Measurements from ENCODE around the gene GIGYF1. TPM values are rescaled to one million over a fixed set of nuclear protein-coding genes. Genes with fewer than 3 reads are reported as not detected.
"Not testable (repeated sequence)": the region's sequence is repeated elsewhere in the genome, so short reads cannot be mapped to it uniquely, and the experiment has no call there.

Gene GIGYF1
- total and polyA plus RNA-seq, 9 donors = 7.0 to 93.0 (median 56.1) TPM

GRCh38 chr7:100708395-100708794 is 14.3 kb upstream of the GIGYF1 start:
- H3K9me3 ChIP-seq = no peaks in the 10 kb centered on the region
- no peaks in the 10 kb centered on the region for H3K36me3 ChIP-seq
- intact Hi-C loops (cut with DNase I) = loop anchor here in 3 of 4 donors (5.0 to 10.0 kb wide), 4 partner anchors 54 to 156 kb away; partner anchors contain the start of genes SLC12A9 (in 2 of the 3), ACTL6B (in 1 of the 3) and TRIP6 (in 1 of the 3)
- H3K27me3 ChIP-seq = no peaks in the 10 kb centered on the region
- DNase-seq = no peak
- TF ChIP-seq EP300 (IDR thresholded peaks at IDR 0.05) (no peak), POLR2A (IDR thresholded peaks at IDR 0.05) (no peak), CTCF (IDR thresholded peaks at IDR 0.05) (no peak)
- peaks cover 7% of the 10 kb centered on the region for H3K4me1 ChIP-seq (ENCODE audit: insufficient read depth)
- 45 to 51% (median 50%) methylated on average over 6 of the region's 6 CpGs for WGBS, 3 donors
- no peak overlapping the region for H3K27ac ChIP-seq
- no peak overlapping the region for H3K4me3 ChIP-seq

GRCh38 chr7:100706672-100707311 is 12.7 kb upstream of the GIGYF1 start:
- 16 to 23% (median 17%) methylated on average over 34 of the region's 34 CpGs for WGBS, 3 donors
- Histone ChIP-seq H3K27ac (peak overlapping the region in 1 of 2 donors; percentile 91), H3K27me3 (no peaks in the 10 kb centered on the region), H3K9me3 (no peaks in the 10 kb centered on the region), H3K4me1 (ENCODE audit: insufficient read depth) (peaks cover 7% of the 10 kb centered on the region), H3K36me3 (no peaks in the 10 kb centered on the region), H3K4me3 (peak overlapping the region; percentile 85)
- TF ChIP-seq POLR2A (IDR thresholded peaks at IDR 0.05) (no peak), CTCF (IDR thresholded peaks at IDR 0.05) (no peak), EP300 (IDR thresholded peaks at IDR 0.05) (no peak)
- intact Hi-C loops (cut with DNase I) = loop anchor here in 3 of 4 donors (5.0 to 10.0 kb wide), 4 partner anchors 52 to 158 kb away; partner anchors contain the start of genes SLC12A9 (in 2 of the 3), ACTL6B (in 1 of the 3) and TRIP6 (in 1 of the 3)
- peak in 4 of 5 donors; percentile 31 to 69 (median 66) for DNase-seq

- no peak for TF ChIP-seq CTCF (IDR thresholded peaks at IDR 0.05)
- no peak for TF ChIP-seq EP300 (IDR thresholded peaks at IDR 0.05)
- peak; percentile 38 for TF ChIP-seq POLR2A (IDR thresholded peaks at IDR 0.05)
- peak within 1 kb of the TSS; percentile 83 to 91 for H3K27ac ChIP-seq
- no peaks in the 10 kb centered on the region for H3K27me3 ChIP-seq
- 0 to 1% (median 0%) methylated on average over 77 to 86 of the region's 86 CpGs for WGBS, 3 donors
- no peaks in the 10 kb centered on the region for H3K36me3 ChIP-seq
- intact Hi-C loops (cut with DNase I) = loop anchor here (2.0 to 10.0 kb wide), 5 partner anchors 51 to 159 kb away; partner anchors contain the start of genes SLC12A9 (in 3 of the 4), ACTL6B (in 1 of the 4) and TRIP6 (in 1 of the 4)
- peaks cover 7% of the 10 kb centered on the region for H3K4me1 ChIP-seq (ENCODE audit: insufficient read depth)
- peak; percentile 100 for DNase-seq
- H3K4me3 ChIP-seq = peak within 1 kb of the TSS; percentile 85
- no peaks in the 10 kb centered on the region for H3K9me3 ChIP-seq
These were observed 12.0 kb upstream of the GIGYF1 start, which contains the start of gene POP7 for GRCh38 chr7:100705753-100706671. Gene POP7, plus strand, starts transcription at chr7:100706121. Its CDS starts 710 bp downstream, at chr7:100706831.

GRCh38 chr7:100705320-100705752 is 11.3 kb upstream of the GIGYF1 start:
- intact Hi-C loops (cut with DNase I) = loop anchor here (2.0 to 10.0 kb wide), 5 partner anchors 51 to 159 kb away; partner anchors contain the start of genes SLC12A9 (in 3 of the 4), ACTL6B (in 1 of the 4) and TRIP6 (in 1 of the 4)
- WGBS, 3 donors = 0% methylated on average over 25 of the region's 25 CpGs
- H3K27ac ChIP-seq = peak overlapping the region; percentile 83 to 91
- H3K9me3 ChIP-seq = no peaks in the 10 kb centered on the region
- H3K4me3 ChIP-seq = peak overlapping the region; percentile 85
- TF ChIP-seq EP300 (IDR thresholded peaks at IDR 0.05) (no peak), POLR2A (IDR thresholded peaks at IDR 0.05) (no peak), CTCF (IDR thresholded peaks at IDR 0.05) (peak; percentile 69 to 93 (median 92))
- peaks cover 7% of the 10 kb centered on the region for H3K4me1 ChIP-seq (ENCODE audit: insufficient read depth)
- peak; percentile 76 to 90 (median 86) for DNase-seq
- no peaks in the 10 kb centered on the region for H3K27me3 ChIP-seq
- no peaks in the 10 kb centered on the region for H3K36me3 ChIP-seq

- intact Hi-C loops (cut with DNase I) = loop anchor here in 2 of 4 donors (10.0 kb wide), 2 partner anchors 46 to 164 kb away; partner anchors contain the start of genes ACTL6B (in 1 of the 2) and TRIP6 (in 1 of the 2)
- DNase-seq = not testable (repeated sequence)
These were observed 7.0 kb upstream of the GIGYF1 start for GRCh38 chr7:100701089-100701488.

More at GRCh38 chr7:100701089-100701488, 7.0 kb upstream of the GIGYF1 start:
- not testable (repeated sequence) for H3K4me3 ChIP-seq; H3K27me3 ChIP-seq; H3K9me3 ChIP-seq; H3K27ac ChIP-seq; H3K4me1 ChIP-seq (ENCODE audit: insufficient read depth); H3K36me3 ChIP-seq
- 62 to 89% (median 89%) methylated on average over 3 of the region's 3 CpGs for WGBS, 3 donors
